Measurements from ENCODE around the gene VPS18.

The VPS18 gene

GRCh38 chr15:40937762-40938535 lies 43.7 kb downstream of the VPS18 start:
- DNase-seq (ENCODE audit: low spot score in 2 of 2) (no peak), ATAC-seq (ENCODE audit: low read depth) (peak; percentile 32)
- no peaks in the 10 kb centered on the region for H3K36me3 Mint-ChIP-seq
- no peak overlapping the region for H3K27ac Mint-ChIP-seq
- peaks cover 4% of the 10 kb centered on the region for H3K27me3 Mint-ChIP-seq
- peaks cover 20% of the 10 kb centered on the region for H3K4me1 Mint-ChIP-seq
- H3K9me3 Mint-ChIP-seq: no peaks in the 10 kb centered on the region
- H3K4me3 Mint-ChIP-seq: no peak overlapping the region

DNA sequence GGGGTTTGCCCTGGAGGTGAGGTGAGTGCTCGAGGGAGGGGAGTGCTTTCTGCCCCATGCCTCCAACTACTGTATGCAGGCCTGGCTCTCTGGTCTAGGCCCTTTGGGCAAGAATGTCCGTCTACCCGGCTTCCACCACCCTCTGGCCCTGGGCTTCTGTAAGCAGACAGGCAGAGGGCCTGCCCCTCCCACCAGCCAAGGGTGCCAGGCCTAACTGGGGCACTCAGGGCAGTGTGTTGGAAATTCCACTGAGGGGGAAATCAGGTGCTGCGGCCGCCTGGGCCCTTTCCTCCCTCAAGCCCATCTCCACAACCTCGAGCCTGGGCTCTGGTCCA lies 44.3 kb downstream of the VPS18 start:
- H3K27me3 Mint-ChIP-seq: peaks cover 1% of the 10 kb centered on the region
- ATAC-seq (ENCODE audit: low read depth) (no peak), DNase-seq (ENCODE audit: low spot score in 2 of 2) (no peak)
- no peaks in the 10 kb centered on the region for H3K36me3 Mint-ChIP-seq
- H3K4me3 Mint-ChIP-seq: no peak overlapping the region
- H3K9me3 Mint-ChIP-seq: no peaks in the 10 kb centered on the region
- H3K27ac Mint-ChIP-seq: no peak overlapping the region
- peaks cover 20% of the 10 kb centered on the region for H3K4me1 Mint-ChIP-seq

DNA sequence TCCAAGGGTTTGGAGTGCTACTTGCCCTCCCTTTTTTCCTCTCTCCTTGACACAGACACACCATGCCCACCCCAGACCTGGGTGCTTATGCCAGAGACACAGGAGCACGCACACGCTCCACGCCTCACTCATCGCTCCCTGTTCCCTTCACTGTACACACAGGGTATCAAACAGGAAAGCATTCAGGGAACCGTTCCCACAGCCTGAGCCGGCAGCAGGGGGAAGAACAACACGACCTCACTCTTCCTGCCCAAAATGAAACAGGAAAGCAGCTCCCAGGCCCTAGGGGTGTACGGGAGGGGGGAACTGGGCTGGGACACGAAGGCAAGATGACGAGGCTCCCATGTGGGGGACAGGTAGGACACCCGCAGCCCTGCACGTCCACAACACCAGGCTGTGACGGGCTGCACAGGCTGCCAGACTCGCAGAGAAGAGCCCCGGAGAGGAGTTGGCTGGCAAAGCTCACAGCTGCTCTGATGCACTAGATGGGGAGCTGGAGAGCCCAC lies 46.1 kb downstream of the VPS18 start:
- Mint-ChIP-seq H3K4me3 (peak overlapping the region; percentile 45), H3K4me1 (peaks cover 19% of the 10 kb centered on the region), H3K36me3 (no peaks in the 10 kb centered on the region), H3K27ac (peak overlapping the region; percentile 53), H3K27me3 (no peaks in the 10 kb centered on the region), H3K9me3 (no peaks in the 10 kb centered on the region)
- DNase-seq (ENCODE audit: low spot score in 2 of 2): no peak
- no peak for ATAC-seq (ENCODE audit: low read depth)

- no peak for ATAC-seq (ENCODE audit: low read depth)
- Mint-ChIP-seq H3K27ac (no peak overlapping the region), H3K4me1 (peaks cover 19% of the 10 kb centered on the region), H3K9me3 (no peaks in the 10 kb centered on the region), H3K36me3 (no peaks in the 10 kb centered on the region), H3K4me3 (peak overlapping the region; percentile 66), H3K27me3 (peaks cover 1% of the 10 kb centered on the region)
- no peak for DNase-seq (ENCODE audit: low spot score in 2 of 2)
Measured at GRCh38 chr15:40941068-40941527, 46.8 kb downstream of the VPS18 start.

DNA sequence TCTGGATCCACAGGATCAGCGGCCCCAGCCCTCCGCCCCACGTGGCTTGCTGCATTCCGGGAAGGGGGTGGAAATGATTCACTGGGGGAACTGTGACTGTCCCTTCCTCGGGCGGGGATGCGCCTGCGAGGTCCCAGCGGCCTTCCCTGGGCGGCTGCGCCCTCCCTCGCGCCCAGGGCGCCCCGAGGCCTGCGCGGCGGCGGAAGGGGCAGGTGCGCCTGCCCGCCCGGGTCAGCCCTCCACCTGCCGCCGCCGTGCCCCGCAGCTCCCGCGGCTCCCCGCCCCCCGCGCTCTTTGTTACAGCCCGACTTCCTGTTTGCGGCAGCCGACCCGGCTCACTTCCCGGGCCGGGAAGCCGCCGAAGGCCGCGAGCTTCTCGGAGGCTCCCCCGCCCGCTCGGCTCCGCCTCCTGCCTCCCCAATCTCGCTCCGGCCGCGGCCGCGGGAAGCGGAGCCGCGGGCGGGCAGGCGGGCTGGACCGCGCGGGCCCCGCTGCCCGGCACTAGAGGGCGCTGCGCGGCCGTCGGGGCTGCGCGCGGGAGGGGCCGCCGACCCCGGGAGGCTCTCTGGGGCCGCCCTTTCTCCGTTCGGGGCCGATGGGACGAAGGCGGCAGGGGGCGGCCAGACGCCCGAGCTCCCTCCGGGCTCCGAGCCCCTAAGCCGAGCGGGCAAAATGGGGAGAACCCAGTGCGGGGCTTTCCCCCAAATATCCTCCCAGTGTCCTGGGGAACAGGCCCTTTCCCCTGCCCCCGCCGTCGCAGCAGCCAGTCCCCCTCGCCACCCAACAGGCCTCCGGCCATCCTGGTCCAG lies 47.5 kb downstream of the VPS18 start:
- Mint-ChIP-seq H3K27me3 (peaks cover 1% of the 10 kb centered on the region), H3K4me1 (peaks cover 19% of the 10 kb centered on the region), H3K36me3 (no peaks in the 10 kb centered on the region), H3K27ac (peak overlapping the region; percentile 63), H3K4me3 (peak overlapping the region; percentile 75), H3K9me3 (no peaks in the 10 kb centered on the region)
- DNase-seq (ENCODE audit: low spot score in 2 of 2): peak; percentile 59 to 76
- peak; percentile 73 for ATAC-seq (ENCODE audit: low read depth)

- DNase-seq (ENCODE audit: low spot score in 2 of 2) (no peak), ATAC-seq (ENCODE audit: low read depth) (no peak)
- H3K4me3 Mint-ChIP-seq: peak overlapping the region; percentile 75
- peaks cover 19% of the 10 kb centered on the region for H3K4me1 Mint-ChIP-seq
- H3K9me3 Mint-ChIP-seq: no peaks in the 10 kb centered on the region
- no peaks in the 10 kb centered on the region for H3K36me3 Mint-ChIP-seq
- peak overlapping the region; percentile 63 for H3K27ac Mint-ChIP-seq
- peaks cover 1% of the 10 kb centered on the region for H3K27me3 Mint-ChIP-seq
Measured at GRCh38 chr15:40942337-40942854, 48.1 kb downstream of the VPS18 start.

GRCh38 chr15:40942878-40943277 lies 48.6 kb downstream of the VPS18 start:
- Mint-ChIP-seq H3K27me3 (peaks cover 1% of the 10 kb centered on the region), H3K9me3 (no peaks in the 10 kb centered on the region), H3K4me1 (peaks cover 18% of the 10 kb centered on the region), H3K27ac (peak overlapping the region; percentile 63), H3K4me3 (peak overlapping the region; percentile 75), H3K36me3 (no peaks in the 10 kb centered on the region)
- DNase-seq (ENCODE audit: low spot score in 2 of 2) (no peak), ATAC-seq (ENCODE audit: low read depth) (no peak)

GRCh38 chr15:40943764-40944365 lies 49.6 kb downstream of the VPS18 start:
- peaks cover 3% of the 10 kb centered on the region for H3K27me3 Mint-ChIP-seq
- peak overlapping the region; percentile 41 for H3K4me3 Mint-ChIP-seq

GRCh38 chr15:40944510-40945296 lies 50.5 kb downstream of the VPS18 start:
- ATAC-seq (ENCODE audit: low read depth) (no peak), DNase-seq (ENCODE audit: low spot score in 2 of 2) (no peak)
- peaks cover 16% of the 10 kb centered on the region for H3K4me1 Mint-ChIP-seq
- H3K27me3 Mint-ChIP-seq: peaks cover 7% of the 10 kb centered on the region
- no peaks in the 10 kb centered on the region for H3K9me3 Mint-ChIP-seq
- H3K36me3 Mint-ChIP-seq: no peaks in the 10 kb centered on the region
- H3K4me3 Mint-ChIP-seq: peak overlapping the region; percentile 61
- no peak overlapping the region for H3K27ac Mint-ChIP-seq

More at GRCh38 chr15:40943764-40944365, 49.6 kb downstream of the VPS18 start:
- Mint-ChIP-seq H3K4me1 (peaks cover 16% of the 10 kb centered on the region), H3K36me3 (no peaks in the 10 kb centered on the region), H3K27ac (no peak overlapping the region), H3K9me3 (no peaks in the 10 kb centered on the region)
- DNase-seq (ENCODE audit: low spot score in 2 of 2) (no peak), ATAC-seq (ENCODE audit: low read depth) (no peak)

- peaks cover 8% of the 10 kb centered on the region for H3K27me3 Mint-ChIP-seq
- no peaks in the 10 kb centered on the region for H3K9me3 Mint-ChIP-seq
- no peaks in the 10 kb centered on the region for H3K36me3 Mint-ChIP-seq
Measured at GRCh38 chr15:40948706-40949473, 54.6 kb downstream of the VPS18 start.

GRCh38 chr15:40949756-40950207 lies 55.5 kb downstream of the VPS18 start:
- Mint-ChIP-seq H3K36me3 (no peaks in the 10 kb centered on the region), H3K27me3 (peaks cover 8% of the 10 kb centered on the region), H3K9me3 (no peaks in the 10 kb centered on the region), H3K4me1 (peaks cover 16% of the 10 kb centered on the region), H3K4me3 (no peak overlapping the region), H3K27ac (no peak overlapping the region)
- no peak for ATAC-seq (ENCODE audit: low read depth)
- DNase-seq (ENCODE audit: low spot score in 2 of 2): no peak

More at GRCh38 chr15:40948706-40949473, 54.6 kb downstream of the VPS18 start:
- H3K27ac Mint-ChIP-seq: no peak overlapping the region
- no peak overlapping the region for H3K4me3 Mint-ChIP-seq
- DNase-seq (ENCODE audit: low spot score in 2 of 2) (no peak), ATAC-seq (ENCODE audit: low read depth) (no peak)
- H3K4me1 Mint-ChIP-seq: peaks cover 11% of the 10 kb centered on the region

DNA sequence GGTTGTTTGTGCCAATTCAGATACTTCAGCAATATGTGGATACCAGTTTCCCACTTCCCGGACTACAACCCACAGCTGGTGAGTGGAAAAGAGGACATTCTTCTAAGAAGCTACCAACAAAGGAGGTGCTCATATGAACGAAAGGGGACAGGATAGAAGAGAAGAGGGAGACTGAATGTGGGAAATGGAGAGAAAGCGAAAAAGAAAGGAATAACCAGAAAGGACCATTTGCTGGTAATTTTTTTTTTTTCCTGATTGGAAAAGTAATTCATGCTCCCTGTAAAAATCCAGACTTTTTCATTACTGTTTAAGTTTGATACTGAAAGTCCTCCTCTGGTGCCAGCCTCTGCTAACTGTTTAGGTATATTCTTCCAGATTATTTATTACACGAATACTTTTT lies 57.5 kb downstream of the VPS18 start:
- no peaks in the 10 kb centered on the region for H3K36me3 Mint-ChIP-seq
- DNase-seq (ENCODE audit: low spot score in 2 of 2): no peak
- peaks cover 16% of the 10 kb centered on the region for H3K4me1 Mint-ChIP-seq
- no peaks in the 10 kb centered on the region for H3K9me3 Mint-ChIP-seq
- H3K27ac Mint-ChIP-seq: no peak overlapping the region
- no peak for ATAC-seq (ENCODE audit: low read depth)
- H3K27me3 Mint-ChIP-seq: peaks cover 7% of the 10 kb centered on the region
- peak overlapping the region; percentile 19 for H3K4me3 Mint-ChIP-seq

Measured in memory B cell (primary cell).